ENCODE measurements around the gene DMBT1. TPM values are rescaled to one million over a fixed set of nuclear protein-coding genes. Genes with fewer than 3 reads are reported as not detected.
A peak's percentile ranks its signal among the peaks of the same experiment; 100 is the strongest.

The DMBT1 gene
- total RNA-seq, 4 donors from 2014 or later: under 0.01 to 5.1 (median 0.27) TPM; not detected in 1

DNA sequence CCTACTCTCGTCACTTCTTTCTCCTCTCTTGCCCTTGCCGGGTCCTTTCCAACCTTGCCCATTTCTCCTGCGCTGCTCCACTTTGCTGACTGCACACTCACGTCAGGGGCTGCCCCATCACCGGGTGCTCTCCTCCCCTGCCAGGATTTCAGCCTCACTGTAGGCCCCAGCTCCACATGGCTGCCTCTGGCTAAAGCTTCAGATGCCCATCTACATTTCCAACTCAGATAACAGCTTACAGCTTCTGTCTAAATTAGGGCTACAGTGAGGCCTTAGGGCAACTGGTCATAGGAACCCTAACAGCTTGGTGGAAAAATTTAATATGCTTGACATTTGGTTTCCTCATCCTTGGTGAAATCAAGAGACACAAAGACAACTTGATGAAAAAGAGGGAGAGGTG is 113.2 kb downstream of the DMBT1 start:
- TF ChIP-seq, protein P1, sequence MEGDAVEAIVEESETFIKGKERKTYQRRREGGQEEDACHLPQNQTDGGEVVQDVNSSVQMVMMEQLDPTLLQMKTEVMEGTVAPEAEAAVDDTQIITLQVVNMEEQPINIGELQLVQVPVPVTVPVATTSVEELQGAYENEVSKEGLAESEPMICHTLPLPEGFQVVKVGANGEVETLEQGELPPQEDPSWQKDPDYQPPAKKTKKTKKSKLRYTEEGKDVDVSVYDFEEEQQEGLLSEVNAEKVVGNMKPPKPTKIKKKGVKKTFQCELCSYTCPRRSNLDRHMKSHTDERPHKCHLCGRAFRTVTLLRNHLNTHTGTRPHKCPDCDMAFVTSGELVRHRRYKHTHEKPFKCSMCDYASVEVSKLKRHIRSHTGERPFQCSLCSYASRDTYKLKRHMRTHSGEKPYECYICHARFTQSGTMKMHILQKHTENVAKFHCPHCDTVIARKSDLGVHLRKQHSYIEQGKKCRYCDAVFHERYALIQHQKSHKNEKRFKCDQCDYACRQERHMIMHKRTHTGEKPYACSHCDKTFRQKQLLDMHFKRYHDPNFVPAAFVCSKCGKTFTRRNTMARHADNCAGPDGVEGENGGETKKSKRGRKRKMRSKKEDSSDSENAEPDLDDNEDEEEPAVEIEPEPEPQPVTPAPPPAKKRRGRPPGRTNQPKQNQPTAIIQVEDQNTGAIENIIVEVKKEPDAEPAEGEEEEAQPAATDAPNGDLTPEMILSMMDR (IDR thresholded peaks at IDR 0.05): no peak
- no peak for TF ChIP-seq POLR2A (IDR thresholded peaks at IDR 0.05)
- H3K9me3 ChIP-seq: no peaks in the 10 kb centered on the region
- no peak overlapping the region for H3K27ac ChIP-seq
- no peak for DNase-seq
- no peak overlapping the region for H3K4me3 ChIP-seq
- peaks cover 0 to 33% (median 0%) of the 10 kb centered on the region in 4 donors for H3K27me3 ChIP-seq
- intact Hi-C loops (cut with DNase I): no loop called here
- 82 to 88% methylated on average over 5 of the region's 5 CpGs for WGBS, 2 donors
- no peaks in the 10 kb centered on the region for H3K4me1 ChIP-seq
- no peaks in the 10 kb centered on the region for H3K36me3 ChIP-seq

DNA sequence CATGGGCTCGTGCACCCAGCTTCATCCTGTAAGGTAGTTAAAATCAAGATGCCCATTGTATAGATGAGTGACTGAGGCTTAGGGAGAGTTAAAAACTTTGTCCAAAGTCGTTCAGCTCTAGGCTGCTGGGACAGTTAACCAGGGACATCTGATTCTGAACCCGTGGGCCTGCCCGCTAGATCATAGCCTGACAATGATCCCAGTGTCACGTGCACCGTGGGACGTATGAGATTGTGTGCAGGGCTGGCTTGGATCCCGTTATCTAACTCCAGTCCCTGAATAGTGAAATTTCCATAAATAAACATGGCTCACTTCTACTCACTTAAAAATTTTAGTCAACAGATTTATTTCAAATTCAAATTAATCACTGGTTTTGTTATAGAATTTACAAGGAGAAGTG is 114.2 kb downstream of the DMBT1 start:
- Histone ChIP-seq H3K4me3 (no peak overlapping the region), H3K27ac (no peak overlapping the region), H3K4me1 (no peaks in the 10 kb centered on the region), H3K36me3 (no peaks in the 10 kb centered on the region), H3K9me3 (no peaks in the 10 kb centered on the region), H3K27me3 (peaks cover 0 to 34% (median 0%) of the 10 kb centered on the region in 4 donors)
- intact Hi-C loops (cut with DNase I): no loop called here
- no peak for TF ChIP-seq POLR2A (IDR thresholded peaks at IDR 0.05)
- TF ChIP-seq, protein P1 (IDR thresholded peaks at IDR 0.05): no peak
- no peak for DNase-seq
- 63 to 69% methylated on average over 7 to 8 of the region's 8 CpGs for WGBS, 2 donors

GRCh38 chr10:122675278-122675677 is 114.7 kb downstream of the DMBT1 start:
- intact Hi-C loops (cut with DNase I): no loop called here
- DNase-seq: no peak
- H3K27ac ChIP-seq: peak overlapping the region in 1 of 4 donors; percentile 55
- no peaks in the 10 kb centered on the region for H3K9me3 ChIP-seq
- TF ChIP-seq, protein P1 (IDR thresholded peaks at IDR 0.05): no peak
- TF ChIP-seq POLR2A (IDR thresholded peaks at IDR 0.05): no peak
- H3K36me3 ChIP-seq: no peaks in the 10 kb centered on the region
- no peak overlapping the region for H3K4me3 ChIP-seq
- 61 to 83% methylated on average over 2 of the region's 2 CpGs for WGBS, 2 donors
- no peaks in the 10 kb centered on the region for H3K4me1 ChIP-seq
- peaks cover 0 to 39% (median 0%) of the 10 kb centered on the region in 4 donors for H3K27me3 ChIP-seq

- Histone ChIP-seq H3K4me1 (no peaks in the 10 kb centered on the region), H3K4me3 (no peak overlapping the region), H3K27ac (no peak overlapping the region), H3K9me3 (no peaks in the 10 kb centered on the region), H3K27me3 (peaks cover 0 to 42% (median 0%) of the 10 kb centered on the region in 4 donors), H3K36me3 (no peaks in the 10 kb centered on the region)
- intact Hi-C loops (cut with DNase I): no loop called here
- TF ChIP-seq POLR2A (IDR thresholded peaks at IDR 0.05): no peak
- TF ChIP-seq, protein P1 (IDR thresholded peaks at IDR 0.05): no peak
- DNase-seq: no peak
Observed at GRCh38 chr10:122678266-122678665, 117.7 kb downstream of the DMBT1 start.

DNA sequence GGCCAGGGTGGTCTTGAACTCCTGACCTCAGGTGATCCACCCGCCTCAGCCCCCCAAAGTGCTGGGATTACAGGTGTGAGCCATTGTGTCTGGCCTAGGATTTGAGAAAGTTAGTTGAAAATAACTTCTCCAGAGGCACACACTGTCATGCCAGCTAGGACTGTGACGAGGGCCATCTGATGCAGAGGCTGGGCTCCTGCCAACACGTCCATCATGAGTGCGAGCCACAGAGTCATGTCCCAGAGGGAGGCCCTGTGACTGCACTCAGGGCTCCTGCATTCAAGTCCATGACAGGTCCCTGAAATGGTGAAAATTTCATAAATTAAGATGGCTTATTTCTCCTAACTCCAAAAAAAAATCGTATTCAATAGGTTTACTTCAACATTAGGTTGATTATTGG is 122.0 kb downstream of the DMBT1 start:
- H3K36me3 ChIP-seq: no peaks in the 10 kb centered on the region
- H3K4me3 ChIP-seq: no peak overlapping the region
- H3K27ac ChIP-seq: no peak overlapping the region
- 53 to 63% methylated on average over 4 to 5 of the region's 5 CpGs for WGBS, 2 donors
- H3K4me1 ChIP-seq: no peaks in the 10 kb centered on the region
- intact Hi-C loops (cut with DNase I): no loop called here
- DNase-seq: no peak
- H3K27me3 ChIP-seq: peaks cover 0 to 54% (median 0%) of the 10 kb centered on the region in 4 donors
- no peaks in the 10 kb centered on the region for H3K9me3 ChIP-seq
- TF ChIP-seq POLR2A (IDR thresholded peaks at IDR 0.05): no peak
